ENCODE results near the gene SCGB1D2.
"Not testable (repeated sequence)": the region's sequence is repeated elsewhere in the genome, so short reads cannot be mapped to it uniquely, and the experiment has no call there.

Gene SCGB1D2

DNA sequence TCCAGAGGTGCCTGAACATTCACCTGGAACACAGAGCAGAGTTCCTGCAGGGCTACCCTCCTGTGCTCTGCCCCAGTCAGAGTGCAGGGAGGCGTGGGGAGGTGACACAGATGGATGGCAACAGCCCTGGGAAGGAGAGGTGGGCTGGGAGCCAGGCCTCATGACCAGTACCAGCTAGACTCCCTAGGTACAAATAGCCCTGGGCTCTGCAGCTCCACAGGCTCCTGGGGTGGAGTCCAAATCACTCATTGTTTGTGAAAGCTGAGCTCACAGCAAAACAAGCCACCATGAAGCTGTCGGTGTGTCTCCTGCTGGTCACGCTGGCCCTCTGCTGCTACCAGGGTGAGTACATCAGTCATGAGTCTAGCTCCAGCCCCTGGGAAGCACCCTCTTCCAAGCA, at the start of gene SCGB1D2:
TSS of gene SCGB1D2 (plus strand) at position 219 of the 400 bp plus-strand sequence. CDS start at position 288, 69 bp downstream.
- DNase-seq, result no peak

- no peak for DNase-seq
These were observed 48.1 kb upstream of the SCGB1D2 start for GRCh38 chr11:62193952-62194351.

GRCh38 chr11:62195010-62195409, 47.0 kb upstream of the SCGB1D2 start:
- not testable (repeated sequence) for DNase-seq

GRCh38 chr11:62195945-62196344, 46.1 kb upstream of the SCGB1D2 start:
- no peak for DNase-seq

DNA sequence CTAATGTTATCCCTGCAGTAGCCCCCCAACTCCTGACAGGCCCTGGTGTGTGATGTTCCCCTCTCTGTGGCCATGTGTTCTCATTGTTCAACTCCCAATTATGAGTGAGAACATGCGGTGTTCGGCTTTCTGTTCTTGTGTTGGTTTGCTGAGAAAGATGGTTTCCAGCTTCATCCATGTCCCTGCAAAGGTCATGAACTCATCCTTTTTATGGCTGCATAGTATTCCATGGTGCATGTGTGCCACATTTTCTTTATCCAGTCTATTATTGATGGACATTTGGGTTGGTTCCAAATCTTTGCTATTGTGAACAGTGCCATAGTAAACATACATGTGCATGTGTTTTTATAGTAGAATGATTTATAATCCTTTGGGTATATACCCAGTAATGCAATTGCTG, 44.6 kb upstream of the SCGB1D2 start:
- DNase-seq, result not testable (repeated sequence)

DNA sequence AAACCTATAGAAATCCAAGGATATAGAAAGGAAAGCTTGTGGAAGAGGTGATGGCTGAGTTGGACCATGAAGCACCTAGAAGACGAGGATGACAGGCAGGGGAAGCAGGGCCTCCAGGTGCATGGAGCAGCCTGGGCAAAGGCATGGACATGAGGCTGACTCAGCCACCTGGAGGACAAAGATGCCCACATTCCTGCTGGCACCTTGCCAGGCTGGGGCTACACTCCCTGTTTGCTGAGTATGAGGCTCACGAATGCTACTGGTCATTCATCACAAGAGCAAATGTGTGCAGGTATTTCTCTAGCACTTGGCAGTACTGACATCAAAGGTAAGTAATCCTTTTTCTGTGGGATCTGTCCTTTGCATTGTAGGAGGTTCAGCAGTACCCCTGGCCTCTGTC, 40.7 kb upstream of the SCGB1D2 start:
- no peak for DNase-seq

- no peak for DNase-seq
These were observed 39.1 kb upstream of the SCGB1D2 start for GRCh38 chr11:62202910-62203309.

GRCh38 chr11:62204430-62204829, 37.6 kb upstream of the SCGB1D2 start:
- no peak for DNase-seq

DNA sequence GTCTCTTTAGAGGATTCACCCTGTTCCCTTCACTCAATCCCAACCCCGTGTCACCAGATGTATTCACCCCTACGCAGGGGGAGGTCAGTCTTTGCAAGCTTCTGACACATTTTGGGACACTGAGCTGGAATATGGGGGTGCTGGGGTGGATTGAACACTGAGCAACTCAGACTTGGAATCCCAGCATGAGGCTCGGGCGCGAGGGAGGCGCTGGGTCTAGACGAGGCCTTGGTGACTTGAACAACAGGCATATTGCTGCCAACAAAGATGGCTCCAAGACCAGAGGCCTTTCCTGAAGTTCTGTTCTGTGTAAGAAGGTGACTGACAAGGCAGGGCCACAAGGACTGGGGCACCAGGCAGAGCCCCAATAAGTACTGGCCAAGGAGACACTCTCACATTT, 36.6 kb upstream of the SCGB1D2 start:
- DNase-seq, result no peak

DNA sequence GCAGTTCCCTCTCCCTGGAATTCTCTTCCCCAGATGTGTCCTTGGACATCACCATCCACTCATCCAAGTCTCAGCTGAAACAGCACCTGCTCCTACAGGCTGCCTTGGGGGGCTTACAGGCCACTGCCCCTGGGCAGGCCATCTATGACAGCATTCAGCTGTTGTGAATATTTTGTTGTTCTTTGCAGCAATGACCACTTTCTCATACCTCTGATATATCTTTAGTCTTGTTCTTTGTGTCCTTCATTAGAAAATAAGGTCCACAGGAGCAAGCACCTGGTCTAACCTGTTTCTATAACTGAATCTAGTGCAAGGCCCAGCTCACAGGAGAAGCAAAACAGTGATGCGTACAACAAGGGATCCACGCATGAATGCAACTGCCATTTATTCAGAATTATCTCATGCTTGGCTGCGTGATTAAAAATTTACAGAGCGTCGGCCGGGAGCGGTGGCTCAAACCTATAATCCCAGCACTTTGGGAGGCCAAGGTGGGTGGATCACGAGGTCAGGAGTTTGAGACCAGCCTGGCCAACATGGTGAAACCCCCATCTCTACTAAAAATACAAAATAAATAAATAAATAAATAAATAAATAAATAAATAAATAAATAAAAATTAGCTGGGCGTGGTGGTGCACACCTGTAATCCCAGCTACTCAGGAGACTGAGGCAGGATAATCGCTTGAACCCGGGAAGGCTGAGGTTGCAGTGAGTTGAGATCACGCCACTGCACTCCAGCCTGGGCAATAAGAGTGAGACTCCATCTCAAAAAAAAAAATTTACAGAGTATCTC, 35.6 kb upstream of the SCGB1D2 start:
- not testable (repeated sequence) for DNase-seq

GRCh38 chr11:62208785-62209144, 33.3 kb upstream of the SCGB1D2 start:
- no peak for DNase-seq

GRCh38 chr11:62217191-62217748, 24.8 kb upstream of the SCGB1D2 start:
- no peak for DNase-seq

DNA sequence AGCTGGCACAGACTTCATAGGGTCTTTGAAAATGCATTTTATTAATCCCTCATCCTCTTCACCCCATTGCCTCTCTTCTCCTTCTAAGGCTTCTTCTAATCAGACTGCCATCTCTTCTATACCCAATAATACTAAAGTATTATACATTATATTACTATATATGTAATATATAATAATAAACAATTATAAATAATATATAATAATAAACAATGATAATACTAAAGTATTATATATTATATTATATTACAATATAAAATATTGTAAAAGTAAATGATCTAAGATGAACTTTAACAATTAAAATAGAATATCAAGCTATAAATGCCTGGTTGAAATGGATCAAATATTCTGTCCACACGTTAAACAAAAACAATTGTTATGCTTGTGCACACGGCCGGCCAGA, 20.5 kb upstream of the SCGB1D2 start:
- DNase-seq, result no peak

GRCh38 chr11:62223095-62223494, 18.9 kb upstream of the SCGB1D2 start:
- no peak for DNase-seq

- no peak for DNase-seq
These were observed 8.3 kb upstream of the SCGB1D2 start for GRCh38 chr11:62233730-62234129.

DNA sequence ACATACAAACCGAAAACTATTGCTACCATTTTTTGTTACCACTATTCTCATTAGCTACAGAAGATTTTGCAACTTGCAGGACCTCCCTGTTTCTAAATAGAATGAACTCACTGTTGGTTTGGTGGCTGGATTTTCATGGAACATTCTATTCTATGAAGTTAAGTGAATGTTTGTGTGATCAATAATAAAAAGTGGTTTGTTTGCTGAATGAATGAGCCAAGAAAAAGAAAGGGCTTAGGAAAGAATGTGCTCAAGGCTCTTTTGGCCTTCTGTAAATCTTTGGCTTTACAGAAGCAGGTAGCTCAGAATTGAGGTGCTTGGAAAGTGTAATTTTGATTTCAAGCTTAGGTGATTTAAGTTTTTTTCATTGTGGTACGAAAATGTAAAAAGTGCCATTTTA, 5.9 kb upstream of the SCGB1D2 start:
- DNase-seq, result no peak

- no peak for DNase-seq
These were observed 4.5 kb upstream of the SCGB1D2 start for GRCh38 chr11:62237499-62237898.

- DNase-seq, result no peak
These were observed 3.9 kb upstream of the SCGB1D2 start for GRCh38 chr11:62238151-62238550.

GRCh38 chr11:62241095-62241494, 944 bp upstream of the SCGB1D2 start:
- no peak for DNase-seq

- DNase-seq, result no peak
These were observed 3.3 kb downstream of the SCGB1D2 start for GRCh38 chr11:62245271-62245753.

GRCh38 chr11:62251698-62252097, 9.7 kb downstream of the SCGB1D2 start:
- no peak for DNase-seq

DNA sequence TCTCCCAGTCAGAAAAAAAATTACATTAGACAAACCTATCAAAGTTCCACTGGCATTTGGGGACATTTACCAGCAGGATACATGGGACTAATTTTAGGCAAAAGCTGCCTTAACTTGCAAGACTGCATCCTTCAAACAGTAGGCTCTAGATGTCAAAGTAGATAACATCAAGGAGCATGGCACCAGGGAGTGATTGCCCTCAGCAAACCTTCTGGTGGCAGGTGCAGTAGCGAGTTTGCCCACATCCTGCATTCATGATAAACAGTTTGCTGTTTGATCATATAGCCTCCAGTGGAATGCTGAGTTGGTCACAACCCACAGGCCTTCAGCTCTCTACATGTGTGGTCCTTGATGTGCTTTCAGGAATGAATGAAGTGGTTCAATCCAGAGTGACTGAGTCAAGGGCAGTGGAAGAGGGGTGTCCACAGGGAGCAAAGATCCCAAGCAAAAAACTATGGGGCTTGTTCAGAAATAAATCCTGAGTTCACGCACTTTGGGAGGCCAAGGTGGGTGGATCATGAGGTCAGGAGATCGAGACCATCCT, 12.0 kb downstream of the SCGB1D2 start:
- DNase-seq, result no peak

- DNase-seq, result no peak
These were observed 14.2 kb downstream of the SCGB1D2 start for GRCh38 chr11:62256281-62256680.

DNA sequence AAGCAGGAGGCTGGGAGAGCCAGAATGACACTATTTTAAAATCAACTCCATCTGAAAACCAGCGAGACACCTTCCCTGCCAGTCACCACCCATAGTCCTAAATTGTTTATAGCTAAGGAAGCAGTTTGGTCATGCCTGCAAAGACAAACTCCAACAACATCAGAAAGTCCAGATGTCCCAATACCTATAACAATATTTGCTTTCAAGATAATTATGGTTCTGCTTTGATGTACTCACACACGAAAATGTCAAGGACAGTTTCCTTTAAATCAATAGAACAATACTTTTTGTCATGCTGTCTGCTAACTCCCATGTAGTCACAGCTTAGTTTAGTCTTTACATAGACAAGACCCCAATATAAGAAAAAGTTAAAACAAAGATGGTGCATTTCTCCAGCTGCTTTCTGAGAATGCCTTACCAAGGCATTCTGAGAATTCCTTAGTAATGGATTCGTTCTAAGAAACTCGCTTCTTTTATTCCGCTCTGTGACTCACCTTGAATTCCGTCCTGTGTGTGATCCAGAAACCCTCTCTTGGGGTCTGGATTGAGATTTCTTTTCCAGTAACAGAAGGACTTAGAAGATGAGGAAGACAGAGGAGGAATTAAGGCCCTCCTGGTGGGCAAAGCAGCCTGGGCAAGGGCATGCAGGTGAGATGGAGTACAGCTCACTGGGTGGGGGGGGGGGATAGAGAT, 18.4 kb downstream of the SCGB1D2 start:
- no peak for DNase-seq

All from stimulated activated CD4-positive, alpha-beta T cell treated with anti-CD3 and anti-CD28 coated beads, Interleukin-4, amount 100 ng/mL, for 1 hour (primary cell).